Esophagus muscularis mucosa (tissue), 4 donors: Measurements from ENCODE around the gene EFCAB11.

Source experiments
- CTCF ChIP-seq, 3 experiments: fragments of 200-600 bp in 2 of 3; fragments of 450-650 bp in 1 of 3; sonication (generic) in 2 of 3; IDR thresholded peaks; one replicate each; pipeline ENCODE4 v1.5.1; 2017 to 2019; ENCODE audit warnings: antibody characterized with exemption in 3 of 3, mild to moderate bottlenecking in 2 of 3, moderate library complexity in 1 of 3
- EP300 ChIP-seq: sonication (generic); formaldehyde crosslinking; IDR thresholded peaks from one replicate; pipeline ENCODE4 v1.6.1; 2017; ENCODE audit warnings: antibody characterized with exemption
- POLR2A ChIP-seq: fragments of 450-650 bp; IDR thresholded peaks from one replicate; pipeline ENCODE4 v1.6.1; 2017; ENCODE audit warnings: antibody characterized with exemption, moderate library complexity, mild to moderate bottlenecking, low read depth
- POLR2AphosphoS5 ChIP-seq, 2 donors: sonication (generic); formaldehyde crosslinking; IDR thresholded peaks; one replicate each; pipeline ENCODE4 v1.6.1; 2017; ENCODE audit warnings: antibody characterized with exemption in 2 of 2

DNA sequence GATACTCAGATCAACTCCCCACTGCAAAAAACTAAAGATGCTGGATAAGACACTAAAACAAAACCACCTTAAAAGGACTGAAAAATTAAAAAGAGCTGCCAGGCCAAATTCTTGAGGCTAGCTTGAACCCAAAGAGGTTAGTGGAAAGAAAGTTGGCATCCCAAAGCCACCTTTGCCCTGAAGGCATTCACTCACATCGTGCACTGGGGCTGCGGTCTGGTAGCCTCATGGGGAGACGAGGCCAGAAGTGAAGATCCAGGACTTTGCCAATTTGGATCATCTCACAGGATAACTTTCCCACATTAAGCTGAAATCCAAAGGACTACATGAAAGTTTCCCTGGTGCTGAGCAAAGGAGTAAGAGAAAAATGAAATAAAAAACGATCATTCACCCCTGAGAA lies 63.9 kb downstream of the EFCAB11 start:
- TF ChIP-seq EP300 (no peak), CTCF (IDR thresholded peaks at IDR 0.05) (no peak), POLR2AphosphoS5 (IDR thresholded peaks at IDR 0.05) (no peak), POLR2A (no peak)
